H54 (cell line): ENCODE data around the gene ADAMTS12.
"Not testable (repeated sequence)": the region's sequence is repeated elsewhere in the genome, so short reads cannot be mapped to it uniquely, and the experiment has no call there.

Experiments
- DNase-seq: peaks from one replicate; pipeline ENCODE4 v3.0.0; 2011; ENCODE audit warnings: low spot score, mixed read lengths; ENCODE audit not compliant: insufficient read length
- FAIRE-seq: peaks from 3 replicates; lab custom pipeline; 2011; peaks lifted over from hg19 to GRCh38; lab: Jason Lieb, UNC
- POLR2A ChIP-seq: IDR thresholded peaks from 2 replicates; pipeline ENCODE4 v1.6.1; 2011; ENCODE audit warnings: low read depth, mild to moderate bottlenecking, low read length

Gene ADAMTS12

DNA sequence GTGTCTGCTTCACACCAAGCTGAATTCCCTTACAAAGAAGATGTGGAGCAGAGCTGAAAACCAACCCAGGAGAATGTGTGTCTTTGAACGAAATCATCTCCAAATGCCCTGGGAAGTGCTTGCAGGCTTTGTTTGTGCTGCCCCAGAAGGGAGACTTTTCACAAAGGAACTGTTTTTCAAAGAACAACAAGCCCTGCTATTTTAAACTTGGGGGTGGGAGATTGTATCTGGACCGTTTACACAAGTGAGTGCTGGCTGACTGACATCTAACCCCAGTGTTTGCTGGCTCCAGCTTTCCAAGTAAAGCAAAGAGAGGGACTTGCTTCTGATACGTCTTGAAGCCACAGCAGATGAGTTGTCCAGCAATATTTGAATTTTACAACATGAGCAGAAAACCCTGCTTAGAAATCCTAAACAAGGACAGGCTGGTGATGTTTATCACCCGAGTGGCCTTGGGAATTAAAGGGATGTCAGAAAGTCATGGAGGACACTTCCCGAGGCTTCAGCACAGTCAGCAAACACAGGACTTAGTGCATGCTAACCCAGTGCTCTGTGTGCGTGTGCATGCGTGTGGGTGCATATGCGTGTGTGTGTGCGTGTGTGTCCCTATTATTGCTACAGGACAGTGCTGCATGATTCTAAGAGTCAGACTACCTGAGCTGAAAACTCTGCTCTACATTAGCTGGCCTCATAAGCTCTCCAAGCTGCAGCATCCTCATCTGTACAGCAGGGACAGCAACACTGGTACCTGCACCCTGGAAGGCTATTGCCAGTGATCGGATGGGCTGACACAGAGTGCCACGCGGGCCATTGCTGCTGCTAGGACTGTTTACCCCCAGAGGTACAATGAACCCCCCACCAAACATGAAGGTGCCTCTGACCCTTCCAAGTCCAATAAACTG, 1.4 kb downstream of the ADAMTS12 start:
- DNase-seq: peak; percentile 35
- FAIRE-seq: no peak
- TF ChIP-seq POLR2A: no peak

- FAIRE-seq (no peak), DNase-seq (no peak)
- no peak for TF ChIP-seq POLR2A
Observed at GRCh38 chr5:33888587-33888986, 3.2 kb downstream of the ADAMTS12 start.

GRCh38 chr5:33887268-33887667, 4.5 kb downstream of the ADAMTS12 start:
- FAIRE-seq (no peak), DNase-seq (no peak)
- TF ChIP-seq POLR2A: no peak

- FAIRE-seq (no peak), DNase-seq (no peak)
- no peak for TF ChIP-seq POLR2A
Observed at GRCh38 chr5:33886283-33886682, 5.5 kb downstream of the ADAMTS12 start.

- FAIRE-seq (no peak), DNase-seq (no peak)
- TF ChIP-seq POLR2A: no peak
Observed at GRCh38 chr5:33885679-33886078, 6.1 kb downstream of the ADAMTS12 start.

DNA sequence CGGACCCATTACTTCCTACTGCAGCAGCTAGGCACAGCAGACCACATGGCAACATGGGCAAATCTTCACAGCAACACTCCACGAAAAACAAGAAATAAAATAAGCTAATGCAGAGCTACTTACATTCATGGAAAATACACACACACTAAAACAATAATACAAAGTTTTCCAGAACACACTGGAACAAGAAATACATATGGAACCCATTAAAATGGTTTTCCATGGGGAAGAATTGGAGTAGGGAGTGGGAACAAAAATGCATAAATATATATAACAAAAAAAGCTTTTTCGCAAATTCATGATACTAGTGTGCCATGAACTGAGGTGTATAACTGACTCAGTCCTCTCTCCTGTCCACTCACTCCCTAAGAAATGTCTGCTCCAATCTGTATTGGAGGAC, 8.3 kb downstream of the ADAMTS12 start:
- no peak for FAIRE-seq
- no peak for TF ChIP-seq POLR2A
- no peak for DNase-seq

GRCh38 chr5:33880319-33880718, 11.5 kb downstream of the ADAMTS12 start:
- FAIRE-seq (no peak), DNase-seq (no peak)
- TF ChIP-seq POLR2A: no peak

GRCh38 chr5:33877449-33877848, 14.3 kb downstream of the ADAMTS12 start:
- no peak for DNase-seq
- no peak for FAIRE-seq
- no peak for TF ChIP-seq POLR2A

DNA sequence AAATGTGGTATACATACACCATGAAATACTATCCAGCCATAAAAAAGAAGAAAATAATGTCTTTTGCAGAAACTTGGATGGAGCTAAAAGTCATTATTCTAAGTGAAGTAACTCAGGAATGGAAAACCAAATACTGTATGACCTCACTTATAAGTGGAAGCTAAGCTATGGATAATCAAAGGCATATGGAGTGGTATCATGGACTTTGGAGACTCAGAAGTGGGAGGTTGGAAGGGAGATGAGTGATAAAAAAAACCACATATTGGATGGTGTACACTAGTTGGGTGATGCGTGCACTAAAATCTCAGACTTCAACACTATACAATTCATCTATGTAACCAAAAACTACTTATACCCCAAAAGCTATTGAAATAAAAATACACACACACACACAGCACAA, 24.5 kb downstream of the ADAMTS12 start:
- no peak for DNase-seq
- no peak for FAIRE-seq
- no peak for TF ChIP-seq POLR2A

GRCh38 chr5:33859177-33859576, 32.6 kb downstream of the ADAMTS12 start:
- not testable (repeated sequence) for DNase-seq, FAIRE-seq

- FAIRE-seq (no peak), DNase-seq (no peak)
- no peak for TF ChIP-seq POLR2A
Observed at GRCh38 chr5:33857037-33857436, 34.8 kb downstream of the ADAMTS12 start.

- no peak for DNase-seq
- FAIRE-seq: no peak
- TF ChIP-seq POLR2A: no peak
Observed at GRCh38 chr5:33855396-33855795, 36.4 kb downstream of the ADAMTS12 start.

GRCh38 chr5:33854733-33855151, 37.0 kb downstream of the ADAMTS12 start:
- no peak for TF ChIP-seq POLR2A
- DNase-seq: peak; percentile 22
- peak; percentile 82 for FAIRE-seq

- DNase-seq (no peak), FAIRE-seq (no peak)
- TF ChIP-seq POLR2A: no peak
Observed at GRCh38 chr5:33852837-33853236, 39.0 kb downstream of the ADAMTS12 start.

DNA sequence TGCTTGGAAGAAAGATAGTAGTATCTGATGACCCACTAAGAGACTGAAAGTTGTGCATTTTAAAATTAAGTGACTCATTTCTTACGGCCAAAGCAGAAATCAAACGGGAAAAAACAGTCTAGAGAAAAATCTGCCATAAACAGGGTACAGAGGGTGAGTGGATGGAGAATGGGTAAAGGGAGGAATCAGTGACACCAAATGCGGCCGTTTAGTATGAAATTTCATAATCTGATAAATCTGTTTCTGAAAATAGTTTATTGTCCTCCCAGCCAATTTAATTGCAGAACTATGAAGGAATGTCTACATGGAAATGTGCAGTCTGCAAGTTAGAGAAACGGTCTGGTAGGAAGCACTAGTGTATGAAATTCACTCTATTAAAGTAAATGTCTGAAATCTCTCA, 39.5 kb downstream of the ADAMTS12 start:
- DNase-seq (no peak), FAIRE-seq (peak; percentile 20)
- no peak for TF ChIP-seq POLR2A
